ENCODE data around the gene CSAD. TPM values are rescaled to one million over a fixed set of nuclear protein-coding genes. Genes with fewer than 3 reads are reported as not detected.
"Not testable (repeated sequence)": the region's sequence is repeated elsewhere in the genome, so short reads cannot be mapped to it uniquely, and the experiment has no call there.

CSAD gene
- polyA plus RNA-seq, 3 donors: 28.9 to 34.0 (median 31.1) TPM

- DNase-seq (ENCODE audit: low read depth in 3 of 3, low spot score in 2 of 3): no peak
These were observed 67.5 kb downstream of the CSAD start for GRCh38 chr12:53113136-53113705.

GRCh38 chr12:53112431-53112830, 68.3 kb downstream of the CSAD start:
- DNase-seq (ENCODE audit: low read depth in 3 of 3, low spot score in 2 of 3): not testable (repeated sequence)

Other genes with a start within 250 kb of the CSAD start
- gene KRT18, start 231.8 kb downstream of the CSAD start, polyA plus RNA-seq (ENCODE audit: insufficient read length in 3 of 3): 100 to 1,000 TPM; 155 to 179 (median 172) TPM
- gene EIF4B, start 174.5 kb downstream of the CSAD start, polyA plus RNA-seq (ENCODE audit: insufficient read length in 3 of 3): 100 to 1,000 TPM; 526 to 581 (median 533) TPM
- gene TNS2, start 130.9 kb downstream of the CSAD start, polyA plus RNA-seq (ENCODE audit: insufficient read length in 3 of 3): 10 to 100 TPM; 66.1 to 78.2 (median 76.8) TPM
- gene SPRYD3, start 101.5 kb downstream of the CSAD start, polyA plus RNA-seq (ENCODE audit: insufficient read length in 3 of 3): 10 to 100 TPM; 17.1 to 19.2 (median 18.0) TPM
- gene IGFBP6, start 83.3 kb downstream of the CSAD start, polyA plus RNA-seq (ENCODE audit: insufficient read length in 3 of 3): 10 to 100 TPM; 12.2 to 12.8 (median 12.4) TPM
- gene SOAT2, start 77.4 kb downstream of the CSAD start, polyA plus RNA-seq (ENCODE audit: insufficient read length in 3 of 3): 1 to 10 TPM; 1.2 to 1.6 (median 1.4) TPM
- gene ZNF740, start 203 bp downstream of the CSAD start, polyA plus RNA-seq (ENCODE audit: insufficient read length in 3 of 3): 10 to 100 TPM; 75.1 to 81.8 (median 78.8) TPM
- gene ITGB7, start 26.3 kb upstream of the CSAD start, polyA plus RNA-seq (ENCODE audit: insufficient read length in 3 of 3): 1 to 10 TPM in 1 of 3 donors, under 1 TPM in 2; 0.88 to 1.3 (median 0.96) TPM
- 10 to 100 TPM; 28.1 to 33.5 (median 32.3) TPM for gene RARG, start 51.3 kb upstream of the CSAD start, polyA plus RNA-seq (ENCODE audit: insufficient read length in 3 of 3)
- 1 to 10 TPM; 8.0 to 9.4 (median 9.4) TPM for gene ESPL1, start 87.4 kb upstream of the CSAD start, polyA plus RNA-seq (ENCODE audit: insufficient read length in 3 of 3)
- gene PFDN5, start 114.6 kb upstream of the CSAD start, polyA plus RNA-seq (ENCODE audit: insufficient read length in 3 of 3): 100 to 1,000 TPM; 817 to 897 (median 885) TPM
- 10 to 100 TPM; 47.2 to 53.6 (median 48.8) TPM for gene MYG1, start 118.8 kb upstream of the CSAD start, polyA plus RNA-seq (ENCODE audit: insufficient read length in 3 of 3)
- 10 to 100 TPM; 69.0 to 85.4 (median 72.3) TPM for gene AAAS, start 140.7 kb upstream of the CSAD start, polyA plus RNA-seq (ENCODE audit: insufficient read length in 3 of 3)
- gene SP7, start 155.4 kb upstream of the CSAD start, polyA plus RNA-seq (ENCODE audit: insufficient read length in 3 of 3): under 1 TPM; 0.10 to 0.32 (median 0.16) TPM
- gene SP1, start 199.3 kb upstream of the CSAD start, polyA plus RNA-seq (ENCODE audit: insufficient read length in 3 of 3): 10 to 100 TPM; 76.7 to 81.0 (median 77.6) TPM
- gene AMHR2, start 242.9 kb upstream of the CSAD start, polyA plus RNA-seq (ENCODE audit: insufficient read length in 3 of 3): under 1 TPM; 0.13 to 0.39 (median 0.22) TPM

Data from right renal cortex interstitium (tissue), 3 donors.